Transverse colon (tissue), 4 donors: ENCODE data around the gene ANXA9. TPM values are rescaled to one million over a fixed set of nuclear protein-coding genes. Genes with fewer than 3 reads are reported as not detected.
A peak's percentile ranks its signal among the peaks of the same experiment; 100 is the strongest.

Source experiments
- DNase-seq: peaks from one replicate; pipeline ENCODE4 v3.0.0-alpha.2; 2019
- H3K27ac ChIP-seq, 4 donors: fragments of 200-600 bp; sonication (generic); 2 replicates each; pipeline ENCODE4 v1.5.1; 2016 to 2018; ENCODE audit warnings: inconsistent platforms in 4 of 4
- H3K27me3 ChIP-seq: fragments of 200-600 bp; sonication (generic); 2 replicates; pipeline ENCODE4 v1.5.1; 2017; ENCODE audit warnings: inconsistent platforms
- H3K36me3 ChIP-seq, 4 donors: fragments of 200-600 bp; sonication (generic); 2 replicates each; pipeline ENCODE4 v1.5.1; 2017 to 2019; ENCODE audit warnings: inconsistent platforms in 4 of 4
- H3K4me1 ChIP-seq, 4 donors: fragments of 200-600 bp; sonication (generic); 2 replicates each; pipeline ENCODE4 v1.5.1; 2017 to 2020; ENCODE audit warnings: inconsistent platforms in 4 of 4
- H3K4me3 ChIP-seq, 4 donors: fragments of 200-600 bp; sonication (generic); 1 replicate in 1 of 4; 2 replicates in 3 of 4; pipeline versions ENCODE4 v1.5.1 to v1.6.1; 2017 to 2019; ENCODE audit warnings: inconsistent platforms in 4 of 4
- H3K9me3 ChIP-seq, 2 donors: fragments of 200-600 bp; sonication (generic); 2 replicates each; pipeline ENCODE4 v1.5.1; 2017 to 2019; ENCODE audit warnings: inconsistent platforms in 2 of 2
- CTCF ChIP-seq, 5 experiments: fragments of 200-600 bp in 3 of 5; fragments of 450-650 bp in 2 of 5; sonication (generic) in 3 of 5; IDR thresholded peaks; 1 replicate in 2 of 5; 2 replicates in 3 of 5; pipeline ENCODE4 v1.5.1; 2016 to 2017; ENCODE audit warnings: antibody characterized with exemption in 5 of 5, inconsistent platforms in 3 of 5, mild to moderate bottlenecking in 2 of 5, moderate library complexity in 1 of 5
- EP300 ChIP-seq: sonication (generic); formaldehyde crosslinking; IDR thresholded peaks from one replicate; pipeline ENCODE4 v1.6.1; 2017; ENCODE audit warnings: antibody characterized with exemption, low read depth
- POLR2A ChIP-seq: fragments of 450-650 bp; IDR thresholded peaks from one replicate; pipeline ENCODE4 v1.6.1; 2016; ENCODE audit warnings: antibody characterized with exemption, mild to moderate bottlenecking, moderate library complexity
- POLR2AphosphoS5 ChIP-seq, 3 donors: sonication (generic); formaldehyde crosslinking; IDR thresholded peaks; one replicate each; pipeline ENCODE4 v1.6.1; 2016; ENCODE audit warnings: antibody characterized with exemption in 3 of 3
- WGBS, 2 donors: methylation state at CpG; one replicate each; pipeline ENCODE4 v1.1.5; 2018; ENCODE audit warnings: low coverage in 1 of 2; 5-methylcytosine and 5-hydroxymethylcytosine counted together
- in situ Hi-C, 4 donors: fragments of 200-750 bp; cut with MboI; loops; one replicate each; pipeline versions ENCODE4 v1.15.0 to v1.15.1; 2017; ENCODE audit warnings: low sequenced_read_pairs in 3 of 4, low pct_ligation_motif_present in 1 of 4, low pct_unique_long_range_greater_than_20kb in 1 of 4
- intact Hi-C: fragments of 100-400 bp; cut with DNase I; formaldehyde crosslinking; loops from one replicate; pipeline ENCODE4 v1.15.1; 2023; ENCODE audit warnings: low total_unique reads
- total RNA-seq, 4 donors: library from RNA; depleted of rRNA; stranded (reverse); fragments of >200 nt; gene quantifications; one replicate each; pipeline ENCODE4 v1.1.0, GENCODE V29; 2016

The ANXA9 gene
- total RNA-seq, 4 donors from 2014 or later = 0.32 TPM; not detected in 3

DNA sequence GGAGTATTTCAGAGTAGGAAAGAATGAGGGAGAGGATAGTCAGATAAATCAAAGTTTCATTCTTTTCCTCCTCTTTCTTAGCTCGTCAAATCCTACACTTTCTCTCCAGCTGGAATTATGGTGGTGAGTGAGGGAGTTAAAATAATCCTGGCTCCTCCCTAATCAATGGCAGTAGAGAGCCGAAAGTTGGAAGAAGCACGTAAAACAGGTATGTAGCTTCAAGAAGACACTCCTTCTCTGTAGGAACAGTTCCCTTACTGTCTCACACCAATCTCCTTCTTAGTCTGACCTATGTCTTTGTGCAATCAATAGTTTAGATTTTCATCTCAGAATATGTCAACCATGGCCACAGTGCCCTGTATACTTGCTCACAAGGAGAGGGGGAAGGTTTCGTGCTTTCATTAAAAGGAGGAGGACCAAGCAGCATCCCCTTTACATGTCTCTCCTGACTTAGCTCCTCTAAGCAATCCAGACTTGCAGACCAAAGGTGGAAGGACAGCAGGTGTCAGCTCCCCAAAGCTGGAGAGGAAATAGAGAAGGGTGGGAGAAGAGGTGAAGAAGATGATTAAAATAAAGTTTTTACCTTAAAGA is 23.7 kb downstream of the ANXA9 start:
- Histone ChIP-seq H3K4me3 (peak overlapping the region; percentile 41 to 86 (median 52)), H3K9me3 (no peaks in the 10 kb centered on the region), H3K27me3 (no peaks in the 10 kb centered on the region), H3K27ac (peak overlapping the region; percentile 89 to 96 (median 92)), H3K4me1 (peaks cover 39 to 68% (median 48%) of the 10 kb centered on the region in 4 donors), H3K36me3 (peaks cover 0 to 12% (median 0%) of the 10 kb centered on the region in 4 donors)
- no peak for DNase-seq
- 11 to 15% methylated on average over 3 to 4 of the region's 4 CpGs for WGBS, 2 donors
- intact Hi-C loops = loop anchor here (2.0 kb wide), 1 partner anchor 65 kb away; the partner anchor contains the start of gene GABPB2
- in situ Hi-C loops = no loop called here
- TF ChIP-seq EP300 (no peak), CTCF (IDR thresholded peaks at IDR 0.05) (no peak), POLR2AphosphoS5 (IDR thresholded peaks at IDR 0.05) (no peak)

GRCh38 chr1:151006327-151007052 is 24.4 kb downstream of the ANXA9 start, which contains the start of gene MINDY1:
Gene MINDY1 (minus strand): TSS chr1:151006902. CDS start chr1:151002617, 4,285 bp downstream.
- Histone ChIP-seq H3K27ac (peak within 1 kb of the TSS; percentile 89 to 96 (median 92)), H3K4me3 (peak within 1 kb of the TSS; percentile 41 to 86 (median 58)), H3K4me1 (peaks cover 39 to 75% (median 48%) of the 10 kb centered on the region in 4 donors), H3K36me3 (peaks cover 0 to 7% (median 0%) of the 10 kb centered on the region in 4 donors), H3K27me3 (no peaks in the 10 kb centered on the region), H3K9me3 (no peaks in the 10 kb centered on the region)
- peak; percentile 81 for DNase-seq
- WGBS, 2 donors = 0 to 3% methylated on average over 5 to 18 of the region's 18 CpGs
- in situ Hi-C loops (no loop called here), intact Hi-C loops (loop anchor here (2.0 kb wide), 1 partner anchor 64 kb away; the partner anchor contains the start of gene GABPB2)
- peak; percentile 46 to 72 (median 53) for TF ChIP-seq CTCF (IDR thresholded peaks at IDR 0.05)
- TF ChIP-seq POLR2A = peak; percentile 91
- peak; percentile 74 to 89 (median 87) for TF ChIP-seq POLR2AphosphoS5 (IDR thresholded peaks at IDR 0.05)
- no peak for TF ChIP-seq EP300

- in situ Hi-C loops (no loop called here), intact Hi-C loops (loop anchor here (2.0 kb wide), 1 partner anchor 63 kb away; the partner anchor contains the start of gene GABPB2)
These were observed 25.8 kb downstream of the ANXA9 start for GRCh38 chr1:151007853-151008243.

More at GRCh38 chr1:151007853-151008243, 25.8 kb downstream of the ANXA9 start:
- Histone ChIP-seq H3K27ac (peak overlapping the region; percentile 89 to 96 (median 92)), H3K27me3 (no peaks in the 10 kb centered on the region), H3K4me1 (peaks cover 42 to 80% (median 54%) of the 10 kb centered on the region in 4 donors), H3K9me3 (no peaks in the 10 kb centered on the region), H3K36me3 (no peaks in the 10 kb centered on the region), H3K4me3 (peak overlapping the region in 2 of 4 donors; percentile 57 to 86)
- TF ChIP-seq POLR2A = no peak
- TF ChIP-seq CTCF (IDR thresholded peaks at IDR 0.05) = no peak
- no peak for TF ChIP-seq POLR2AphosphoS5 (IDR thresholded peaks at IDR 0.05)
- no peak for TF ChIP-seq EP300
- no peak for DNase-seq
- 4 to 12% methylated on average over 4 of the region's 4 CpGs for WGBS, 2 donors
